Right cardiac atrium (tissue), 5 donors: ENCODE results near the gene RPL37A. TPM values are rescaled to one million over a fixed set of nuclear protein-coding genes. Genes with fewer than 3 reads are reported as not detected.

Experiments
- ATAC-seq, 2 donors: fragments of 200-7000 bp; cut with Tn5 transposase; one replicate each; pipeline versions ENCODE4 v1.8.0 to v1.9.1; 2020; ENCODE audit warnings: moderate library complexity in 2 of 2, mild to moderate bottlenecking in 1 of 2
- DNase-seq, 3 donors: peaks; one replicate each; pipeline ENCODE4 v3.0.0-alpha.2; 2020
- H3K27ac ChIP-seq: one replicate; pipeline ENCODE4 v1.5.1; 2013; ENCODE audit warnings: mild to moderate bottlenecking, low read length, control low read depth, moderate library complexity
- H3K27me3 ChIP-seq: one replicate; pipeline ENCODE4 v1.6.1; 2013; ENCODE audit not compliant: control insufficient read depth, insufficient read depth
- H3K4me1 ChIP-seq: one replicate; pipeline ENCODE4 v1.6.1; 2013; ENCODE audit warnings: low read length; ENCODE audit not compliant: control insufficient read depth, insufficient read depth
- H3K4me3 ChIP-seq: one replicate; pipeline ENCODE4 v1.5.1; 2013; ENCODE audit warnings: low read length, control low read depth
- H3K9me3 ChIP-seq: one replicate; pipeline ENCODE4 v1.6.1; 2013; ENCODE audit warnings: low read length; ENCODE audit not compliant: control insufficient read depth
- WGBS: extraction: QIAGEN DNeasy Blood & Tissue Kit; methylation state at CpG from one replicate; pipeline ENCODE4 v1.1.7; 2013; 5-methylcytosine and 5-hydroxymethylcytosine counted together
- intact Hi-C, 4 donors: fragments of 100-400 bp; cut with DNase I; formaldehyde crosslinking; loops; one replicate each; pipeline versions ENCODE4 v1.11.0 to v1.14.0; 2022 to 2023
- polyA plus RNA-seq: library from polyadenylated mRNA; stranded (reverse); fragments of 200-250 nt; gene quantifications from one replicate; pipeline ENCODE4 v1.2.3, GENCODE V29; 2013
- total RNA-seq, 4 donors: library from RNA; stranded (reverse); fragmentation: NEBNext Ultra II Directional; extraction: Animal tissue kit (Norgen Biotek cat#: 25700); gene quantifications; one replicate each; pipeline ENCODE4 v1.2.1, GENCODE V29; 2021
- donor health status: healthy with polysubstance abuse.
- donor health status: DM: no; HTN: yes; CAD: no.
- donor health status: DM: no; HTN: no; CAD: no.
- donor health status: DM: no; HTN: yes; CAD: no; lungs with severe emphysema.
- donor health status: DM: yes; HTN: yes; CAD: no.

The RPL37A gene
- total and polyA plus RNA-seq, 5 donors, result 1,836 to 3,516 (median 1,923) TPM

DNA sequence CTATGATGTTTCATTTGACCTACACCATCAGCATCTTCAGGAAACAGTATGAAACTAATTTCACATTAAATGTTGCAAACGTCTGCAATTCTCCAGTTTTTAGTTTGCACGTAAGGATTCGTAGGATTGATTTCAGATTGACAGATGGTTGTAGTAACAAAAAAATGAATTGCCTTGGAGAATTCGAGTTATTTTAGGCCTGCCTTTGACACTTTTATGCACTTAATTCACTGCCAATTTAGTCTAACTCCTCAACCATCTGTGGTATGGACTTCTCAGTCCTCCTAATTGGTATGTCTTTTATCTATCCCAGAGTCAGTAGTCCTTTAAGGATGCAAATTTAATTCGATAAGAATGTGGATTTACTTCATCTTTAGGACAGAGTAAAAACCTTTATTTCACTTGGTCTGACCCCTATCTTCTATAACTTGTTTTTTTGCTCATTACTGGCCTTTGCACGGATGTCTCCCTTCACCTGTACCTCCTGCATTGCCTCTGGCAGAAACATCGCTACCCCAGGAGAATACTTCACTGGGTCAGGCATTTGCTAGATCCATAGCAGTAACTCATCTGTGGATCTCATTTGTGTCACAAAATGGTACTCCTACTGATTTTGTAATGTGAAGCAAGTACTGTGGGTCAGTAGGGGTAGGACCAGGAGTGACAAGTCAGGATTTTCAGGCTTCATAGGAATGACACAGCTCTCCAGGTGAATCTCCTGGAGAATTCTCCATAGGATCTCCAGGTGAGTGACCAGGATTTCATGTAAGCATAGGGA is 3.9 kb downstream of the RPL37A start:
- Histone ChIP-seq H3K9me3 (no peaks in the 10 kb centered on the region), H3K27me3 (no peaks in the 10 kb centered on the region), H3K4me3 (no peak overlapping the region), H3K27ac (no peak overlapping the region), H3K4me1 (peaks cover 3% of the 10 kb centered on the region)
- ATAC-seq (no peak), DNase-seq (no peak)
- intact Hi-C loops, result no loop called here
- WGBS, result 81% methylated on average over 7 of the region's 7 CpGs

DNA sequence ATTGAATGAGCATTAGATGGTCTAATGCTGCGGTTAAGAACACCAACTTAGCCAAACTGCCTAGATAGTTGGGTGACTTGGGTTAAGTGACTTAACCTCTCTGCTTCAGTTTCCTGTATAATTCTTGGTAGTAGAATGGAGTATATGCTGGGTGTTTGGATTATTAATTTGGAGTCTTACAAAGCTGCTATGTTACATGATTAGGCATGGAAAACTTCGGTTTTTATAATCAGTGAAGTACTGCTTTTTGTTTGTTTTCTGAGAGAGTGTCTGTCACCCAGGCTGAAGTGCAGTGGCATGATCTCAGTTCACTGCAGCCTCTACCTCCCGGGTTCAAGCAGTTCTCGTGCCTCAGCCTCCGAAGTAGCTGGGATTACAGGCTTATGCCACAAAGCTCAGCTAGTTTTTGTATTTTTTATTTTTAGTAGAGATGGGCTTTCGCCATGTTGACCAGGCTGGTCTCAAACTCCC is 4.5 kb downstream of the RPL37A start:
- WGBS, result 89% methylated on average over 6 of the region's 6 CpGs
- peaks cover 3% of the 10 kb centered on the region for H3K4me1 ChIP-seq
- H3K27me3 ChIP-seq, result no peaks in the 10 kb centered on the region
- DNase-seq, result no peak
- intact Hi-C loops, result no loop called here
- no peaks in the 10 kb centered on the region for H3K9me3 ChIP-seq
- H3K4me3 ChIP-seq, result no peak overlapping the region
- no peak for ATAC-seq
- no peak overlapping the region for H3K27ac ChIP-seq

DNA sequence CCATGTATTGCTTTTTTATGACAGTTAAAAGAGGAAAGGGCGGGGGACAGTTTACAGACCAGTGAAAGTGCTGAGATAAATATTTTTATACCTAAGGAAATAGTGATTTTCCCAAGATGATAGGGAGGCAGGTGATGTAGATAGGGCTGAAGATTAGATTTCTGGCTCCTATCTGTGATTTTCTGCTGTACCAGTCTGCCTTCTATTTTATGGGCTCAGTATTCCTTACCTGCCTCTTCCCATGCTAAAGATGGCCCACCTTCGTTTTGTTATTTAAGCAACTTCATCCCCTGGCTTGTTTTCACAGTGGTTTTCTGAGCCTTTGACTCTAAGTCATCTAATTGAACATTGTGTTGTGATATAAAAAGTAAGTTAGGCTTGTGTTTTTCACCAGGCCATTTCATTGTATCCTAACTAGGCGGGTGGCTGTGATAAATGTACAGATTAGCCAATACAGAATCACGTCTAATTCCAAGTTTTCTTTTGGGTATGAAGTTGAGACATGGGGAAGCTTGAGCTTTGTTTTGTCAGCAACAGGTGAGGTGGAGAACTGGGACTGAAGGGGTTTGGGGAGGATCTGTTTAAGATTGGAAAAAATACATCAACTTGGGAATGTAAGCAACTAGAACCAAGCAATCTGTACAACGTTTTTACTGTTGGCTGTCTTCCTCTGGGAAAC is 5.2 kb downstream of the RPL37A start:
- 56% methylated on average over 5 of the region's 5 CpGs for WGBS
- H3K27ac ChIP-seq, result no peak overlapping the region
- H3K9me3 ChIP-seq, result no peaks in the 10 kb centered on the region
- intact Hi-C loops, result no loop called here
- peaks cover 3% of the 10 kb centered on the region for H3K4me1 ChIP-seq
- DNase-seq, result no peak
- H3K27me3 ChIP-seq, result no peaks in the 10 kb centered on the region
- H3K4me3 ChIP-seq, result no peak overlapping the region
- ATAC-seq, result no peak

DNA sequence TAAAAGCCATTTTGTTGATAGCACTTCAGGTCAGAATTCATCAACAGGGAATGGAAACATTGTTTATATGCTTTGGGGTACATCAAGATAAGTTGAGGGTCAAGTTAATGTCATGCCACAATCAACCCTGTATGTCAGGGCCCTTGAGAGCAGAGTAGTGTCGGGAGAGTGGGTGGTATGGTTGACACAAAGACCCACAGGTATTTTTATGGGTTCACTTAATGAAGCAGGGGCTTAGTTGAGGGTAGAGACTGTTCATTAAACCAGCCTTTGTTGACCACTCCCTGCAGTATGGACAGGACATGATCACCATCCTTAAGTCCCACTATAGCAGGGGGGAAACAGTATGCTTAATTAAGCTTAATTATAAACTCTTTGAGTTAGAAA is 5.7 kb downstream of the RPL37A start:
- intact Hi-C loops, result no loop called here
- Histone ChIP-seq H3K27me3 (no peaks in the 10 kb centered on the region), H3K27ac (no peak overlapping the region), H3K9me3 (no peaks in the 10 kb centered on the region), H3K4me1 (peaks cover 3% of the 10 kb centered on the region), H3K4me3 (no peak overlapping the region)
- ATAC-seq (no peak), DNase-seq (no peak)
- WGBS, result 89% methylated on average over 1 of the region's 1 CpG

DNA sequence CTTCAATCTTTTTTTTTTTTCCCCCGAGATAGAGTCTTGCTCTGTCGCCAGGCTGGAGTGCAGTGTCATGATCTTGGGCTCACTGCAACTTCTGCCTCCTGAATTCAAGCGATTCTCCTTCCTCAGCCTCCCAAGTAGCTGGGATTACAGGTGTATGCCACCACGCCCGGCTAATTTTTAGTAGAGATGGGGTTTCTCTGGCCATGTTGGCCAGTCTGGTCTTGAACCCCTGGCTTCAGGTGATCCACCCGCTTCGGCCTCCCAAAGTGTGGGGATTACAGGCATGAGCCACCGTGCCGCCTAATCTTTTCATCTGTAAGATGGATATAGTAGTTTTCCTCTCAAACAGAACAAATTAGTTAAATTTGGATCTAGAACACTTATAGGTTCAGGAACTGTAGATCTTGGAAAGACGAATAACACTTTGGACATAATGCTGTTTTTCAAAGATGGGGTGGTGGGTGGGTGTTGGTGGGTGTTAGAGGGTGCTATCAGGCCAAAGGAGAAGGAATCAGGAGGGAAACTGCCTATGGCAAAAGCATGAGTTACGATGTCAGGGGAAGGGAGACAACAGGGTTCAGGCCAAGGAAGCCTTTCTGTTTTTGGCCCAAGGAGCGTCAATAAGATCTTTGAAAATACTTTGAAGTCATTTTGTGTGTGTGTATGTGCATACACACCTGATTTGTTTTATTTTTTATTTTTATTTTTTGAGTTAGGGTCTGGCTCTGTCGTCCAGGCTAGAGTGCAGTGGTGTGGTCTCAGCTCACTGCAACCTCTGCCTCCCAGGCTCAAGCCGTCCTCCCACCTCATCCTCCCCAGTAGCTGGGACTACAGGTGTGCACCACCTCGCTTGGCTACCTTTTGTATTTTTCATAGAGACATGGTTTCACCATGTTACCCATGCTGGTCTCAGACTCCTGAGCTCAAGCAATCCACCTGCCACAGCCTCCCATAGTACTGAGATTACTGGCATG is 6.8 kb downstream of the RPL37A start:
- Histone ChIP-seq H3K9me3 (no peaks in the 10 kb centered on the region), H3K4me1 (peaks cover 3% of the 10 kb centered on the region), H3K27ac (no peak overlapping the region), H3K4me3 (no peak overlapping the region), H3K27me3 (no peaks in the 10 kb centered on the region)
- WGBS, result 96% methylated on average over 15 of the region's 15 CpGs
- intact Hi-C loops, result no loop called here
- DNase-seq (no peak), ATAC-seq (no peak)

DNA sequence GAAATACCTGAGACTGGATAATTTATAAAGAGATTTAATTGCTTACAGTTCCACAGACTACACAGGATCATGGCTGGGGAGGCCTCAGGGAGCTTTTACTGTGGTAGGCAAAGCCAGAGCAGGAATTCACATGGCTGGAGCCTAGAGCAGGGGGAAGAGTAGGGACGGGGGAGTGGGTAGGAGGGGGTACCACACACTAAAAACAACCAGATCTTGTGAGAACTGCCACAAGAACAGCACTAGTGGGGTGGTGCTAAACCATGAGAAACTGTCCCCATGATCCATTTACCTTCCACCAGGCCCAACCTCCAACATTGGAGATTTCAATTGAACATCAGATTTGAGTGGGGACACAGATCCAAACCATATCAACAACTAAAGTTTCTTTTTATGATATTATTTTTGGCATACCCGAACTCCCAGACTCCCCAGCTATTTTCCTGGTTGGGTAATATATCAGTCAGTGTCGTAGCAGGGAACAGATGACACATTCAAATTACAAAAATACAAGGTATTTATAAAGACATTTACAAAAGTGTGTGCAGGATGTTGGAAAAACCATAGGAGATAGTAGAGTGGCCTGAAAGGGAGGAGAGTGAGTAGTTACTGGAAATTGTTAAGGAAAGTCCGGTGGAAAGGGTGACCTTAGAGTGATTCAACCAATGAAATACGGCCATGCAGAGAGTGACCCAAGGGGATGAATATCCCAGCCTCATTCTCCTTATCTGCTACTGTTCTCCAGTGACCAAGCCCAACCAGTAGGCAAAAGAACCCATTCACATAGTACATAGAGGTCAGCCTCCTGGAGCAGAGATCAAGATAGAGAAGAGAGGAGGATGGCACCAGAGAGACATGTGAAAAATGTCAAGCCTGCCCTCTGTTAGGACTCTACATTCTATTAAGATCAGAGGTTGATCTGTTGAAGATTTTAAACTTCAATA is 8.8 kb downstream of the RPL37A start:
- Histone ChIP-seq H3K27ac (peak overlapping the region; percentile 29), H3K4me3 (no peak overlapping the region), H3K4me1 (peaks cover 3% of the 10 kb centered on the region), H3K9me3 (no peaks in the 10 kb centered on the region), H3K27me3 (no peaks in the 10 kb centered on the region)
- WGBS, result 71% methylated on average over 5 of the region's 5 CpGs
- ATAC-seq (peak; percentile 21 to 61), DNase-seq (no peak)
- intact Hi-C loops, result no loop called here

DNA sequence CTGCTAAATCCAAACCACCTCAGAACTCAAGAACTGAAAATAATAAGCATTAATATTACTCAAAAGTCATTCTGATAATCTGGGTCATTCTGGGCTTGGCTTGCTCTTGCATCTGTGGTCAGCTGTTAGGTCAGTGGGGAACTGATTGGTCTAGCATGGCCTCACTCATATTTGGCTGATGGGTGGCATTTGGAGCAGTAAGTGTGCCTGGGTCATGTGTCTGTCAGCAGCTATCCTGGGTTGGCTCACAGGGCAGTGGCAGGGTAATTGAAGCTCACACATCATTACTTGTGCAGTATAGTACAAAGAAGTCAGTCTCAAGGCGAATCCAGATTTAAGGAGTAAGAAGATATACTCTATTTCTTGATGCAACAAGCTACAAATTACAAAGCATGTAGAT is 9.6 kb downstream of the RPL37A start:
- 95% methylated on average over 1 of the region's 1 CpG for WGBS
- intact Hi-C loops, result no loop called here
- no peaks in the 10 kb centered on the region for H3K27me3 ChIP-seq
- peaks cover 3% of the 10 kb centered on the region for H3K4me1 ChIP-seq
- DNase-seq (no peak), ATAC-seq (peak; percentile 47 to 58)
- H3K27ac ChIP-seq, result no peak overlapping the region
- H3K9me3 ChIP-seq, result no peaks in the 10 kb centered on the region
- no peak overlapping the region for H3K4me3 ChIP-seq

DNA sequence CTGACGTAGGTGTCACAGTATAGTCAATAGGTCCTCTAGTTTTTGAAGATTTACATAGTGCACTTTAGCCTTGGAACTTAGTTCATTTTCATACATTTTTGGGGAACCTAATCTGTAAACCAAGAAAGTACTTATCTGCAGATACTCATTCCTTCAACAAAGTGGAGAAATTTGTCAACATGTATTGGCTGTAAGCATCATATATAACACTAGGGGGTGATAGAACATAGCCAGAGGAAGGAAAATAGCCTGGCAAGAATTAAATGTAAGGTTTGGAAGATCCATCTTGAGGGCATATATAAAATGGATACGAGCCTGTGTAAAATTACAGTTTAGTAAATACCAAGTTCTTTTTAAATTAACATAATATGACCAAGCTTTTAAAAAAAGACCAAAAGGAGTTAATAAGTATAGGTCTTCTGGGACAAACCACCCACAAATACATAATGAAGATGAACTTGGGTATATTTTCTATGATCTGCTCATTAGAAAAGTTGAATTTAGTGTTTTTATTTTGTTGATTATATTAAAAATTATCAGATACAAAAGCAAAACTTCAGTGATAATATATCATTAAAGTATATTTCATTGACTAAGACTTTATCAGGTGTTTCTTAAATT is 18.2 kb downstream of the RPL37A start:
- H3K27me3 ChIP-seq, result no peaks in the 10 kb centered on the region
- 43% methylated on average over 2 of the region's 2 CpGs for WGBS
- H3K4me3 ChIP-seq, result no peak overlapping the region
- intact Hi-C loops, result loop anchor here in 1 of 4 donors (10.0 kb wide), 1 partner anchor 1238 kb away; no protein-coding TSS in a partner anchor
- H3K27ac ChIP-seq, result no peak overlapping the region
- H3K9me3 ChIP-seq, result no peaks in the 10 kb centered on the region
- ATAC-seq (peak in 1 of 2 donors; percentile 31), DNase-seq (no peak)
- H3K4me1 ChIP-seq, result no peaks in the 10 kb centered on the region

DNA sequence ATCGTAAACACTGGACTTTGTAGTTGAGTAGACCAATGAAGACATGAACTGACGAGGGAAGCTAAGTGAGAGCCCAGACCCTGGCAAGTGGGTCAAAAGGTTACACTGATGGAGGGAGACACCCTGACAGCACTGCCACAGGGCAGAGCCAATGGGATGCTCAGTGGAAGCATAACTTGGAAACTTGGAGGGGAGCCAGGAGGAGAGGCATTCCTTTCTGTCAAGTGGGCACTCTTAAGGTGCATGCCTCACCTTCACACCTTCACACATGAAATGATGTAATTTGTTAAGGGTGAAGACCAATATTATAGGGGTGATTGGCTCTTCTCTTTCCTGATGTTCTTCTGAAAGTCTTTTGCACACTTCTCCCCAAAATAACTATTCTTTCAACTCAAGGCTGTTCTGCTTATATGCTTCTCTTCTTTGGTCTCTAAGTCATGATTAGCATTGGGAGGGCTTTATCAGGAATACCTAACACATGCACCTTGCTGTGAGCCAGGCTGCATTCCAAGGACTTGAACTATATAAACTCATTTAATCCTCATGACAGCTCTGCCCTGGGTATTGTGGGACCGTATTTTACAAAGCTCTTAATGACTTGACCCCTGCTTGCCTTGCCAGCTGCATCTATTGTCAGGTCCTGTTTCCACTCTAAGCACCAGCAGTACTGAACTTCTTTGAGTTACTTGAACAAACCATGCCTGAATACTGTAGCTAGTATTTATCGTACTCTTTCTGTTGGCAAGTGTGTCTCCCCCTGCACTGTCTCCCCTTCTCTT is 19.0 kb downstream of the RPL37A start:
- DNase-seq, result no peak
- intact Hi-C loops, result loop anchor here in 2 of 4 donors (2.0 to 10.0 kb wide), 3 partner anchors 147 to 1237 kb away; no protein-coding TSS in a partner anchor
- Histone ChIP-seq H3K27ac (no peak overlapping the region), H3K4me1 (no peaks in the 10 kb centered on the region), H3K4me3 (no peak overlapping the region), H3K9me3 (no peaks in the 10 kb centered on the region), H3K27me3 (no peaks in the 10 kb centered on the region)
- WGBS, result 82% methylated on average over 4 of the region's 4 CpGs
- no peak for ATAC-seq
